ENCODE measurements around the gene SEMA6C. TPM values are rescaled to one million over a fixed set of nuclear protein-coding genes. Genes with fewer than 3 reads are reported as not detected.
A peak's percentile ranks its signal among the peaks of the same experiment; 100 is the strongest.

SEMA6C gene
- total and polyA plus RNA-seq, 2 of the 13 experiments (the other 11 are each of a cell fraction or from before 2014, with no cell fraction given): 1.4 to 2.9 TPM

DNA sequence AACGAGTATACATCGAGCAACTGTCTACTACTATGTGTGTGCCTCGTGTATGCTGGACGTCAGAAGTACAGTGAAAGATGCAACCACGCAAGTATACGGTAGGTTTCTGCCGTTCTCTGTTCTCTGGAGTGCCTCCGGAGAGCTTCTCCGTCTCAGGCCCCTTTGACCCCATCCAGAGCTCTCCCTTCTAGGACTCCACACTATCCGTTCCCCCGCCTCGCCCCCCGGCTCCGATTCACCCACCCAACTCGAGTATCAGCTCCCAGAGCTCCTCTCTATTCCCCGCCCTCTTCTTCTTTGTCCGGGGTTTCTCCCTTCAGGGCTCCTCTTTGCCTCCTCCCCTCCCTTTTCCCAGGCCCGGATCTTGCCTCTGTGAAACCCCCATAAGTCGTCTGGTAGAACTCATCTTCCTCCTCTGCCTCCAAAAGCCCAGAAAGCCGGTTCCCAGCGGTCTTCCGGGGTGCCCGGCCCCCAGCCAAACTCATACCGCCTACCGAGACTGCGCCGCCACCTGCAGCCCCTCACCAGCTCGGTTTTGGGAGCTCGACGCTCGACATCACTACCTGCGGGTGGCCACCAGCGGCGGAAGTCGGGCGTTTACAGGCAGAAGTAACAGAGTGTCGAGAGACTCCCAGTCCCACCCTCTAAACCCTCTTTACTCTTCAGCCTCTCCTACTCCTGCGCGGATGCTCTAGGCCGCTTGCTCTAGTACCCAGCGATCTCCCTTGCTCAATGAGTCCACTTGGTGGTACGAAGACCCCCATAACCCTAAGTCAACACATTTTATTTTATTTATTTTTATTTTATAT lies 43.4 kb upstream of the SEMA6C start, which contains the start of gene VPS72 (continued):
- TF ChIP-seq ZNF781 (CRISPR knock-in tag; IDR thresholded peaks at IDR 0.05; ENCODE audit: borderline replicate concordance, not compliant biosample characterization): no peak
- 0 out of 2 replicates have a peak, but pooled peaks have one; percentile 35 for TF ChIP-seq GATA4 (IDR thresholded peaks at IDR 0.05; ENCODE audit: borderline replicate concordance, low read depth)
- no peak for TF ChIP-seq SP1 (IDR thresholded peaks at IDR 0.05)
- peak; percentile 85 for TF ChIP-seq SP1 (CRISPR knock-in tag; IDR thresholded peaks at IDR 0.05)
- 0 out of 2 replicates have a peak, but pooled peaks have one; percentile 64 for TF ChIP-seq NKX3-1 (CRISPR knock-in tag; IDR thresholded peaks at IDR 0.05)
- TF ChIP-seq, protein P1, sequence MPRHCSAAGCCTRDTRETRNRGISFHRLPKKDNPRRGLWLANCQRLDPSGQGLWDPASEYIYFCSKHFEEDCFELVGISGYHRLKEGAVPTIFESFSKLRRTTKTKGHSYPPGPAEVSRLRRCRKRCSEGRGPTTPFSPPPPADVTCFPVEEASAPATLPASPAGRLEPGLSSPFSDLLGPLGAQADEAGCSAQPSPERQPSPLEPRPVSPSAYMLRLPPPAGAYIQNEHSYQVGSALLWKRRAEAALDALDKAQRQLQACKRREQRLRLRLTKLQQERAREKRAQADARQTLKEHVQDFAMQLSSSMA (CRISPR knock-in tag; IDR thresholded peaks at IDR 0.05): peak; percentile 88
- peak in 1 of 2 experiments; percentile 96; a peak in 2 of 4 replicates for TF ChIP-seq KLF16 (CRISPR knock-in tag; IDR thresholded peaks at IDR 0.05)
- TF ChIP-seq, protein P2, sequence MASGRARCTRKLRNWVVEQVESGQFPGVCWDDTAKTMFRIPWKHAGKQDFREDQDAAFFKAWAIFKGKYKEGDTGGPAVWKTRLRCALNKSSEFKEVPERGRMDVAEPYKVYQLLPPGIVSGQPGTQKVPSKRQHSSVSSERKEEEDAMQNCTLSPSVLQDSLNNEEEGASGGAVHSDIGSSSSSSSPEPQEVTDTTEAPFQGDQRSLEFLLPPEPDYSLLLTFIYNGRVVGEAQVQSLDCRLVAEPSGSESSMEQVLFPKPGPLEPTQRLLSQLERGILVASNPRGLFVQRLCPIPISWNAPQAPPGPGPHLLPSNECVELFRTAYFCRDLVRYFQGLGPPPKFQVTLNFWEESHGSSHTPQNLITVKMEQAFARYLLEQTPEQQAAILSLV (CRISPR knock-in tag; IDR thresholded peaks at IDR 0.05; ENCODE audit: borderline replicate concordance): peak; percentile 87; the same call in 1 of the 2 replicates
- TF ChIP-seq, protein P3, sequence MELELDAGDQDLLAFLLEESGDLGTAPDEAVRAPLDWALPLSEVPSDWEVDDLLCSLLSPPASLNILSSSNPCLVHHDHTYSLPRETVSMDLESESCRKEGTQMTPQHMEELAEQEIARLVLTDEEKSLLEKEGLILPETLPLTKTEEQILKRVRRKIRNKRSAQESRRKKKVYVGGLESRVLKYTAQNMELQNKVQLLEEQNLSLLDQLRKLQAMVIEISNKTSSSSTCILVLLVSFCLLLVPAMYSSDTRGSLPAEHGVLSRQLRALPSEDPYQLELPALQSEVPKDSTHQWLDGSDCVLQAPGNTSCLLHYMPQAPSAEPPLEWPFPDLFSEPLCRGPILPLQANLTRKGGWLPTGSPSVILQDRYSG (CRISPR knock-in tag; IDR thresholded peaks at IDR 0.05): peak; percentile 61; the same call in 1 of the 2 replicates
- TF ChIP-seq, protein P4, sequence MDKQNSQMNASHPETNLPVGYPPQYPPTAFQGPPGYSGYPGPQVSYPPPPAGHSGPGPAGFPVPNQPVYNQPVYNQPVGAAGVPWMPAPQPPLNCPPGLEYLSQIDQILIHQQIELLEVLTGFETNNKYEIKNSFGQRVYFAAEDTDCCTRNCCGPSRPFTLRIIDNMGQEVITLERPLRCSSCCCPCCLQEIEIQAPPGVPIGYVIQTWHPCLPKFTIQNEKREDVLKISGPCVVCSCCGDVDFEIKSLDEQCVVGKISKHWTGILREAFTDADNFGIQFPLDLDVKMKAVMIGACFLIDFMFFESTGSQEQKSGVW (CRISPR knock-in tag; IDR thresholded peaks at IDR 0.05; ENCODE audit: borderline replicate concordance): no peak
- TF ChIP-seq, protein P5, sequence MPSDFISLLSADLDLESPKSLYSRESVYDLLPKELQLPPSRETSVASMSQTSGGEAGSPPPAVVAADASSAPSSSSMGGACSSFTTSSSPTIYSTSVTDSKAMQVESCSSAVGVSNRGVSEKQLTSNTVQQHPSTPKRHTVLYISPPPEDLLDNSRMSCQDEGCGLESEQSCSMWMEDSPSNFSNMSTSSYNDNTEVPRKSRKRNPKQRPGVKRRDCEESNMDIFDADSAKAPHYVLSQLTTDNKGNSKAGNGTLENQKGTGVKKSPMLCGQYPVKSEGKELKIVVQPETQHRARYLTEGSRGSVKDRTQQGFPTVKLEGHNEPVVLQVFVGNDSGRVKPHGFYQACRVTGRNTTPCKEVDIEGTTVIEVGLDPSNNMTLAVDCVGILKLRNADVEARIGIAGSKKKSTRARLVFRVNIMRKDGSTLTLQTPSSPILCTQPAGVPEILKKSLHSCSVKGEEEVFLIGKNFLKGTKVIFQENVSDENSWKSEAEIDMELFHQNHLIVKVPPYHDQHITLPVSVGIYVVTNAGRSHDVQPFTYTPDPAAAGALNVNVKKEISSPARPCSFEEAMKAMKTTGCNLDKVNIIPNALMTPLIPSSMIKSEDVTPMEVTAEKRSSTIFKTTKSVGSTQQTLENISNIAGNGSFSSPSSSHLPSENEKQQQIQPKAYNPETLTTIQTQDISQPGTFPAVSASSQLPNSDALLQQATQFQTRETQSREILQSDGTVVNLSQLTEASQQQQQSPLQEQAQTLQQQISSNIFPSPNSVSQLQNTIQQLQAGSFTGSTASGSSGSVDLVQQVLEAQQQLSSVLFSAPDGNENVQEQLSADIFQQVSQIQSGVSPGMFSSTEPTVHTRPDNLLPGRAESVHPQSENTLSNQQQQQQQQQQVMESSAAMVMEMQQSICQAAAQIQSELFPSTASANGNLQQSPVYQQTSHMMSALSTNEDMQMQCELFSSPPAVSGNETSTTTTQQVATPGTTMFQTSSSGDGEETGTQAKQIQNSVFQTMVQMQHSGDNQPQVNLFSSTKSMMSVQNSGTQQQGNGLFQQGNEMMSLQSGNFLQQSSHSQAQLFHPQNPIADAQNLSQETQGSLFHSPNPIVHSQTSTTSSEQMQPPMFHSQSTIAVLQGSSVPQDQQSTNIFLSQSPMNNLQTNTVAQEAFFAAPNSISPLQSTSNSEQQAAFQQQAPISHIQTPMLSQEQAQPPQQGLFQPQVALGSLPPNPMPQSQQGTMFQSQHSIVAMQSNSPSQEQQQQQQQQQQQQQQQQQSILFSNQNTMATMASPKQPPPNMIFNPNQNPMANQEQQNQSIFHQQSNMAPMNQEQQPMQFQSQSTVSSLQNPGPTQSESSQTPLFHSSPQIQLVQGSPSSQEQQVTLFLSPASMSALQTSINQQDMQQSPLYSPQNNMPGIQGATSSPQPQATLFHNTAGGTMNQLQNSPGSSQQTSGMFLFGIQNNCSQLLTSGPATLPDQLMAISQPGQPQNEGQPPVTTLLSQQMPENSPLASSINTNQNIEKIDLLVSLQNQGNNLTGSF (CRISPR knock-in tag; IDR thresholded peaks at IDR 0.05): 0 out of 2 replicates have a peak, but pooled peaks have one; percentile 24
- TF ChIP-seq, protein P6, sequence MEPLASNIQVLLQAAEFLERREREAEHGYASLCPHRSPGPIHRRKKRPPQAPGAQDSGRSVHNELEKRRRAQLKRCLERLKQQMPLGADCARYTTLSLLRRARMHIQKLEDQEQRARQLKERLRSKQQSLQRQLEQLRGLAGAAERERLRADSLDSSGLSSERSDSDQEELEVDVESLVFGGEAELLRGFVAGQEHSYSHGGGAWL (CRISPR knock-in tag; IDR thresholded peaks at IDR 0.05): peak; percentile 90
- TF ChIP-seq, protein P7, sequence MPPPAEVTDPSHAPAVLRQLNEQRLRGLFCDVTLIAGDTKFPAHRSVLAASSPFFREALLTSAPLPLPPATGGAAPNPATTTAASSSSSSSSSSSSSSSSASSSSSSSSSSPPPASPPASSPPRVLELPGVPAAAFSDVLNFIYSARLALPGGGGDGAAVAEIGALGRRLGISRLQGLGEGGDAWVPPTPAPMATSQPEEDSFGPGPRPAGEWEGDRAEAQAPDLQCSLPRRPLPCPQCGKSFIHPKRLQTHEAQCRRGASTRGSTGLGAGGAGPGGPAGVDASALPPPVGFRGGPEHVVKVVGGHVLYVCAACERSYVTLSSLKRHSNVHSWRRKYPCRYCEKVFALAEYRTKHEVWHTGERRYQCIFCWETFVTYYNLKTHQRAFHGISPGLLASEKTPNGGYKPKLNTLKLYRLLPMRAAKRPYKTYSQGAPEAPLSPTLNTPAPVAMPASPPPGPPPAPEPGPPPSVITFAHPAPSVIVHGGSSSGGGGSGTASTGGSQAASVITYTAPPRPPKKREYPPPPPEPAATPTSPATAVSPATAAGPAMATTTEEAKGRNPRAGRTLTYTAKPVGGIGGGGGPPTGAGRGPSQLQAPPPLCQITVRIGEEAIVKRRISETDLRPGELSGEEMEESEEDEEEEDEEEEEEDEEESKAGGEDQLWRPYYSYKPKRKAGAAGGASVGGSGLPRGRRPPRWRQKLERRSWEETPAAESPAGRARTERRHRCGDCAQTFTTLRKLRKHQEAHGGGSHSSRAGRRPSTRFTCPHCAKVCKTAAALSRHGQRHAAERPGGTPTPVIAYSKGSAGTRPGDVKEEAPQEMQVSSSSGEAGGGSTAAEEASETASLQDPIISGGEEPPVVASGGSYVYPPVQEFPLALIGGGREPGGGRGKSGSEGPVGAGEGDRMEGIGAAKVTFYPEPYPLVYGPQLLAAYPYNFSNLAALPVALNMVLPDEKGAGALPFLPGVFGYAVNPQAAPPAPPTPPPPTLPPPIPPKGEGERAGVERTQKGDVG (CRISPR knock-in tag; IDR thresholded peaks at IDR 0.05; ENCODE audit: borderline replicate concordance): 0 out of 2 replicates have a peak, but pooled peaks have one; percentile 41
- peak; percentile 69 for TF ChIP-seq NCOA2 (CRISPR knock-in tag; IDR thresholded peaks at IDR 0.05)
